Measurements from ENCODE around the gene TSLP. TPM values are rescaled to one million over a fixed set of nuclear protein-coding genes. Genes with fewer than 3 reads are reported as not detected.

TSLP gene
- 0.90 and 1.3 TPM in 2 replicates for total RNA-seq (2014; rRNA removed)
- polyA plus RNA-seq (2012): 0.36 TPM

DNA sequence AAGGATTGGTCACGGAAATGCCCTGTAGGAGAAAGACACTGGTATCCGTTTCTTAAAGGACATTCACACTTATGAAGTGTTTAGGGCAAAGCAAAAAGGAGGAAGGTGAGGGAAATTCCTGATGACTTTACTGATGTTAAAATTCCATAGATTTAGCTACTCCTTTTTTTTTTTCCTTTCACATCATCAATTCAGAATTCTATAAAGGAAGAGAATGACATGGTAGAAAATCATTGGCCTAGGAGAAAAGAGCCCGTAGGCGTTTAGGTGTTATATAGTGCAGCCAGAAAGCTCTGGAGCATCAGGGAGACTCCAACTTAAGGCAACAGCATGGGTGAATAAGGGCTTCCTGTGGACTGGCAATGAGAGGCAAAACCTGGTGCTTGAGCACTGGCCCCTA, at the start of gene TSLP:
Gene TSLP (plus strand): TSS at position 301 of the 400 bp plus-strand sequence. CDS start 178 bp downstream, outside the sequence.
- no peak for DNase-seq (ENCODE audit: low read depth)

DNA sequence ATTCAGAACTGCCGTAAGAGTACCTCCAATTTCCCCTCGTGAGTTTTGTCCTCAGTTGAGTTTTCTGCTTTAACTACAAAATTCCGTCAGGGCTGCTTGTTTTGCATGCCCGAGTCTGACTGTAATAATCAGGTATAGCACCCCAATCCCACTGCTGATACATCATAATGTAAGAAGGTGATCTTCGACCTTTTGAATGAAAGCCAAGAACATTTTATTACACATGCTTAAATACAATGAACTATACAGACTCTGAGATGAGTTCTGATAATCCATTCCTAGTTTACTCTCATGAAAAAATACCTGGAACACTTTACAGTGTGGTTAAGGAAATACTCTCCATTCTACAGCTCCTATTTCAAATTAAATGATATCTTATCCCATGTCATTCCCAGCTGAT, 49.2 kb upstream of the TSLP start:
- DNase-seq (ENCODE audit: low read depth): no peak

DNA sequence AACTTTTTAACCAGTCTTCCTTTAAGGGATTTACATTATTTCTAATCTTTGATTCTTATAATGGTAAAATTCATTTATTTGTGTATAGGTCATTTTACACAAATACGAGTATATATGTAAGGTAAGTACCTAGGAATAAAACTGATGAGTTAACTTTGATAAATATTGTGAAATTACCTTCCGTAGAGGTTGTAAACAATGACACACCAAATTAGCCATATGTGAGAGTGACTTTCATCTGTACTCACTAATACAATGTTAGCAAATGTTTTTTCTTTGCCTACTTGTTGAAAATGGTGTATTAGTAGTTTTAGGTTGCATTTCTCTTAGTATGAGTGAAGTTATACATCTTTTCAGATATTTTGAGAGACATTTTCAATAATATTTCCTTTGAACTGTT, 42.6 kb upstream of the TSLP start:
- no peak for DNase-seq (ENCODE audit: low read depth)

DNA sequence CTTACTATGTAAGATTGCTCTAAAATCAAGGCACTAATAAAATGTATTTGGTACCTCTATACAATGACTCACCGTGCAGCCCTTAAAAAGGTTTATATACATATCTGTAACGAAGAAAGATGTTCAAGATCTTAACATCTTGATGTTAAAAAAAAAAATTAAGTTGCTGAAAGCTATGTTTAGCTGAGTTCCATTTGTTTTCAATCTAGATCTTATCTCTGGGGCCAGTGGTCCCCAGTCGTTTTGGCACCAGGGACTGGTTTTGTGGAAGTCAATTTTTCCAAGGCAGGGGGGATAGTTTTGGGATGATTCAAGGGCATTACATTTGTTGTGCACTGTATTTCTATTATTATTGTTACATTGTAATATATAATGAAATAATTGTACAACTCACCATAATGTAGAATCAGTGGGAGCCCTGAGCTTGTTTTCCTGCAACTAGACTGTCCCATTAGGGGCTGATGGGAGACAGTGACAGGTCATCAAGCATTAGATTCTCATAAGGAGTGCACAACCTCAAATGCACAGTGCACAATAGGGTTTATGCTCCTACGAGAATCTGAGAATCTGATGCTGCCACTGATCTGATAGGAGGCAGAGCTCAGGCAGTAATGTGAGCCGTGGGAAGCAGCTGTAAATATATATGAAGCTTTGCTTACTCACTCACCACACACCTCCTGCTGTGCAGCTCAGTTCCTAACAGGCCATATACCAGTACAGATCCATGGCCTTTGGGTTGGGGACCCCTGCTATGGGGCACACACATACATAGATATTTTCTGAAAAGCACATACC, 27.6 kb upstream of the TSLP start:
- peak; percentile 89 for DNase-seq (ENCODE audit: low read depth)

DNA sequence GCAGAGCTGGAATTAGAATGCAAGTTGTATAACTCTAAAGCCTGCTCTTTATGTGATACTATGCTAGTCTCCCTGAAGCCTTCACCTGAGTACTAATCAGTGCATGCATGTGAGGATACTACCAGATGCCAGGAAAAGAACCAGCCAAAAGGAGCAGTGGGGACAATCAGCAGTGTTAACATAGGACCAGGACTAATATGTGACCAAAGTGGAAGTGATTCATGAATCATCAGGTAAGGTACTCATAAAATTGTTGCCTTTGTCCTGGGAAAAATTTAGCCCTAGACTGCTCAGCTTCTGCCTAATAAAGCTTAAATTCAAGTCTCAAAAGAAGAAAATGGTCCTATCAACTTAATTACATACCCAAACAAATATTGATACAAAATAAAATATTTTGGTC, 13.4 kb upstream of the TSLP start:
- DNase-seq (ENCODE audit: low read depth): no peak

DNA sequence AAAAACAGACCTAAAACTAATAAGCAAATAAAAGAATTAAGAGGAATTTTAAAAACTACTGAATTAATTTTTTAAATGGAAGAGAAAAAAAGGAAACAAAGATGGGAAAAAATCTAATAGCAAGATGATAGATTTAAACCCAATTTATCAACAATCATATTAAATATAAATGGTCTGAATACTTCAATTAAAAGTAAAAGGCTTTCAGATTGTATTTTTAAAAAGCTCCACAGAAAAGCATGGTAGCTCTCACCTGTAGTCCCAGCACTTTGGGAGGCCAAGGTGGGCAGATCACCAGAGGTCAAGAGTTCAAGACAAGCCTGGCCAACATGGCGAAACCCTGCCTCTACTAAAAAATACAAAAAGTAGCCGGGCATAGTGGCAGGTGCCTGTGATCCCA, 11.3 kb upstream of the TSLP start:
- DNase-seq (ENCODE audit: low read depth): no peak

DNA sequence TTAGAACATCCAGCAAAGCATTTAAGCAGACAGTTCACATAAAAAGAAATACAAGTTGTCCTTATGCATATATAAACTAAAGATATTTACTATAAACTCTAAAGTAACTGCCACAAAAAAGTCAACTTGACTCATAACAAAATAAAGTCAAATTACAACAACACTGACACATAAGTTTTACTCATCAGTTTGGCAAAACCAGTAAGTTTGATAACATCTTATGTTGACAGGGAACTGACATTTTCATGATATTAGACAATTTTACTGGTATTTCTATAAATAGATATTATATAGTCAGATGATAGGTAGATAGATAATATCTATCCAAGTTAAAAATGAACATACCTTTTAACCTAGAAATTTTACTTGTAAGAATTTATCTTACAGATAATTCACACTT, 9.9 kb upstream of the TSLP start:
- no peak for DNase-seq (ENCODE audit: low read depth)

DNA sequence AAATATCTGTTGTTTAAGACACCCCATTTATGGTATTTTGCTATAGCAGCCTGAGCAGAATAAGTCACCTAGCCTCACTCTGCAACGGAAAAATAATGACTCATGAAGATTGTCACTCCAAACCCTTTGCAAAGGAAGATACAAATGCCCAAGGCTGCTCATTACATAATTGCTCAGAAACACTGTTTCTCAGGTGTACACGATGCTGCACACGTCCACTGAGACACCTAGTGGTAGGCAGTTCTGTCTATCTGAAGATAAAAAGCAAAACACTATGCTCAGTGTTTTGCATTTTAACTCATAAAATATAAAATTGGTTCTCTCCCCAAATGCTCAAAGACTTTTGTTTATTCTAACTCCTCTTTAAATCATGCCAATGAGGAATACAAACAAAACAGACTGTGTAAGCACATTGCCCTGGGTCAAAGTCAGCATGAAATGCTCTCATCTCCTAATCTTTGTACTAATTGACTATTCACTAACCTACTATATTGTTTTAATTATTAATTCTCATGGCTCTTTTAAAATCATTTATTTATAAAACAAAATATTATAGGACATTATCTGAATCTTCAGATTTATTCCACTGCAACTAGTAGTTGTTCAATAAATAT, 7.7 kb upstream of the TSLP start:
- no peak for DNase-seq (ENCODE audit: low read depth)

DNA sequence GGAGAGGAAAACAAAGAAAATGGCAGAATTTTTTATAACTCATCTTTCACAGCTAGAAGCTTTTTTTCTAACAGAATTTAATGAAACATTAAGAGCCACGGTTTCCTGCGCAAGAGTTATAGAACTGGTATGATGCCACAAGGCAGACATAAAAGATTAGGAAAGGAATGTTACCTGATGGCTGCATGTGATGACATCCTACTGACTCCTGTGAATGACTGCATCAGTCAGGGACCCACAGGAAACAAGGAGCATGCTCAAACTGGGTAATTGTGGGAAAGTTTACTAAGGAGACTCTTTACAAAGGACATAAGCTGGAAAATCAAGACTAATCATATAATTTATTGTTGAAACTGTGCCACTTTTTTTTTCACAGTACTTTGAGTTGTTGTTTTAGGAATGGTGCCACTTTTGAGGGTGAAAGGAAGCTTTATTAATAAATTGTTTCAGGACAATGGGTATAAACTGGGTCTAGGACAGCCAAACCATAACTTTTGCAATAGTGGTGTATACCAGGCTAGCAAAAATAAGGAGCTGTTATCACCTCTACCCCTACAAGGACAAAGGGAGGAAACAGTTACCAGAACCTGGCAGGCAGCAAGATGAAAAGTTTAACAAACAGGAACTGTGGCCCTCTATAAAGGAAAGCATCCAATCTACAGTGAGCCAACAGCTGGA, 5.1 kb upstream of the TSLP start:
- no peak for DNase-seq (ENCODE audit: low read depth)

DNA sequence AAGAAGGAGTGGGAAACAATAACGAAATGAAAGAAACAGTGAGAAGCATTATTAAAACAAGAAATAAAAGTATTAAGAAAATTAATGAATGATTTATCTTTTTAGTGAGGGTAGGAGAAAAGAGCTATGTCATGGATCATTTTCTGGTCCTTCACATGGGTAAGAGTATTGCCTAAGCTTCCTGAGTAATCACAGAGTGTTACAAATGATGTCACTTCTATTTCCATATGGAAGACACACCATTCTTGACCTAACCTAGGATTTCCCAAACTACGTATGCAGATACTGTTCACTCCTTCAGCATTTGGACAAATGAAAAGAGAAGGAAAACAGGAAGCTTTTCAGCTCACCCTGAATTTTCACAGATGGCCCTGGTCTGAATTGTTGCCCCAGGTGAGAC, 3.3 kb upstream of the TSLP start:
- DNase-seq (ENCODE audit: low read depth): no peak

DNA sequence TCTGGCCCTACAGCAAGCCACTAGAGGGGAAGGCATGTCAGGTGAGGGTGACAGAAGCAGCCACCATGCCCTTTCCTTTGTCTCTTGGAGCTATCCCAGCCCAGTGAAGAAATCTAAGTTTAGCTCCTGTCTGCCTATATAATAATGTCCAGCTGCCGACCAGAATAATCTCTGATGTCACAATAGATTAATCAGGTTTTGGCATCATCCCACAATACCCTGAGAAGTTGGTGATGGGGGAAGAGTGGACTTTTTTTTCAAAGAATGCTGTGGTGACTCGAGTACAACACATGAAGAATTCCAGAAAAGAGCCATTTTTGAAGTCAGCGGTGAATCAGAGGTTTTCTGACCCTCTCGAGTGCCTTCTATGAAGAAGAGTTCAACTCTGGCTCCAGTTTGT, 1.7 kb upstream of the TSLP start:
- DNase-seq (ENCODE audit: low read depth): peak; percentile 76

DNA sequence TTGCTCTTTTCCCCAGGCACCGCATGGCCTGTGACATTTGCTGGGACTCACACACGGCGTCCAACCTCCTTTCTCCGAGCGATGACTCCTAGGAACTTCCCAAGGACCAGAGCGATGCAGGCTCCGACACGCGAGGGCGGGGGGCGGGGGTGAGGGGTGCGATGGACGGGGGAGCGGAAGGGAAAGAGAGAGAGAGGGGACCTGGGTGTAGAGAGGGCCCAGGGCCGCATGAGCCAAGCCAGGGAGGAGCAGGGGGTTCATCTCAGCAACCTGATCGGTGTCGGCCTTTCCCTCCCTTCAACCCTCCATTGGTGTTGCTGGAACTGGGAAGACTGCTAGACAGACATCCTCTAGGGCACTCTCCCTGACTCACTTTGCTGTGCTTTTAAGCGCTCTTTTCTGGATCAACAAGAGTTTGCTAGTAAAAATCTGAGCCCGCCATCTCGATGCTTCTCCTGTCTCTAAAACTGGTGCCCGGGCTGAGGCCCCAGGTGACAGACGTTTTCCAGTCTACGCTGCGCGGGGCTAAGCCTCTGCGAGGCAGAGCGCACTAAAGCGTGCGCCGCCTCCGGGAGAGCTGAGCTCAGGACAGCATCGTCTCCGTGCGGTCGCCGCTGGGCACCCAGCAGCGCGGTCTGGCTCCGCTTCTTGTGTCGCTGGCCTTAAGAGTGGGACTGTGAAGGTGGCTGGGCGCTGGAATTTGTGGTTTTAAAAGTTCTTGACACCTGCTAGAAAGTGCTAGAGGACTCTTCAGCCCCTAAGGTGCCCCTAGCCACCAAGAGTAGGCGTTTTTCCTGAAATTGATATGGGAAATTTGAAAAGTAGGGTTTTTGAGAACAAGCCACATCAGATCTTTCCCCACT, 1.0 kb upstream of the TSLP start:
- no peak for DNase-seq (ENCODE audit: low read depth)

DNA sequence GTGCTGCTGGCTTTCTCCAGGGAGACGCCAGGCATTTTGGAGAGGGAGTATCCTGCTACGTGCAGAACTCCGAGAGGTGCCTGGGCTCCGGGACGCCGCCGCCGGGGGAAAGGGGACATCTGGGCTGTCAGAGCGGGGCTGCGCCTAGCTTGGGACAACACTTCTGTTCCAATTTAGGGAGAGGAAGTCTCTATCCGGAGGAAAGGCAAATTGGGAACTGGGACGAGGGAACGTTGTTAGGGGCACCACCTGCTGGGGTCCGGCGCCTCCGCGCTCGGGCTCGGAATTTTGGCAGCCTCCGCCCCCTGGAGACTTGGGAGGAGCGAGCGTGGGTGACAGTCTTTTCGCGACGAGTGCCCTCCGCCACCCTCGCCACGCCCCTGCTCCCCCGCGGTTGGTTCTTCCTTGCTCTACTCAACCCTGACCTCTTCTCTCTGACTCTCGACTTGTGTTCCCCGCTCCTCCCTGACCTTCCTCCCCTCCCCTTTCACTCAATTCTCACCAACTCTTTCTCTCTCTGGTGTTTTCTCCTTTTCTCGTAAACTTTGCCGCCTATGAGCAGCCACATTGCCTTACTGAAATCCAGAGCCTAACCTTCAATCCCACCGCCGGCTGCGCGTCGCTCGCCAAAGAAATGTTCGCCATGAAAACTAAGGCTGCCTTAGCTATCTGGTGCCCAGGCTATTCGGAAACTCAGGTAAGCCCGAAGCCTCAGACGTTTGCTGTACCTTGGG, 1.6 kb downstream of the TSLP start:
- peak; percentile 64 for DNase-seq (ENCODE audit: low read depth)

DNA sequence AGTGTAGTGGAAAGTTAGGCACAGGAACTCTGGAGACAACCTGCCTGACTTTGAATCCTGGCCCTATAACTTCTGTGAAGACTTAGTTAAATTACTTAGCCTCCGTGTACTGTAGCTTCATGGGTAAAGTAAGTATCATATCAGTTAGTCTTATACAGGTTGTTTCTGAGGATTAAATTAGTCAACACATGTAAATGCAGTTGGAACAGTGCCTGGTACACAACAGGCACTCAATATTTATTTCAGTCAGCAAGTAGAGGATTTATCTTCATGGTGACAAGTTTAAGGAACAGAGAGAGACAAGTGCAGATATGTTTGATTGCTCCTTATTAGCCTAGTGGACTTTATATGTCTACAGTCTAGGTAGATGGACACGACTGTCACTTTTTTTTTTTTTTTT, 2.7 kb downstream of the TSLP start:
- no peak for DNase-seq (ENCODE audit: low read depth)

DNA sequence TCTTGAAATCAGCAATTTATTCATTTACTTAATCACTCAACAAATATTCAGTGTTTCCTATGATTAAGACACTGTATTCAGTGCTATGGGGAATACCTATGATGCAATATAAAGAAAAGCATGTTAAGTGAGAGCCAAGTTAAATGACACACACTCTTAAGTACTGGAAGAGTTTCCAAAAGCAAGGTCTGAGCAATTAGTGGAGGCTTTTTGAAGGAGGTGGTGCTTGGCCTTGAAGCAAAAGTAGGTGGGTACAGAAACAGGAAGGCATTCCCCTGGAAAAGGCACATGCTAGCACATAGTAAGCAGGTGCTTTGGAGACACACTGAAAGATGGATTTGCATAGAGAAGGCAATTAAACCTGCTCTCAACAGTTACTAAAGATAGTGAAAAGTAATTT, 4.0 kb downstream of the TSLP start:
- DNase-seq (ENCODE audit: low read depth): peak; percentile 74

DNA sequence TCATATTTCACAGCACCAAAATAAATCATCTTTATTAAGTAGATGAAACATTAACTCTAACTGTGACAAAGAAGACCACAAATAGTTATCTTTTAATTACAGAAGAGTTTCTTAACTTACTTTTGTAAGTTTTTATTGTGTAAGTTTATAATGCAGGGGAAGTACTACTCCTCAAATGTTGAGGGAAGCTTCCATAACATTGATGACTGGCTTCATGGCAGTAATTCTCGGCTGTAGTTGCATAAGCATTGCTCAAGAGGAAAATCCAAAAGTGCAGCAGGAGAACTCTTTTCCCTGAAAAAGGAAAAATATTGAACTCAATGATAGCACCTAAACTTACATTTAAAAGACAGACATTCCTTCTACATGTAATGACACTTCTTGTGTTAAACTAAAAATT, 4.6 kb downstream of the TSLP start:
- DNase-seq (ENCODE audit: low read depth): no peak

DNA sequence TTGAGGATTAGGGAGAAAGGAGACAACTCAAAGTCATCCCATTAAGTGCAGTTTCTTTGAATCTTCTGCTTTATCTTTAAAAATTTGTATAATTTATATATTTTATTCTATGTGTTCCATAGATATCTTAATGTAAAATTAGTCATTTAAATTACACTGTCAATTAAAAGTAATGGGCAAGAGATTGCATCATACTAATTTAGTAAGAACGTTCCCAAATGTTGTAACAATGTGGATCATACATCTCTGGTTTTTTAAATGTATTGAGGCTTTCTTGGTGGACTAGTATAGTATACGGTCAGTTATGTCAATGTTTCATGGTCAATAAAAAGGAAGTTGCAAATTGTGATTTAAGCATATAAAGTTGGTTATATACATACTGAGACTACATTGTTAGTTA, 6.2 kb downstream of the TSLP start:
- no peak for DNase-seq (ENCODE audit: low read depth)

DNA sequence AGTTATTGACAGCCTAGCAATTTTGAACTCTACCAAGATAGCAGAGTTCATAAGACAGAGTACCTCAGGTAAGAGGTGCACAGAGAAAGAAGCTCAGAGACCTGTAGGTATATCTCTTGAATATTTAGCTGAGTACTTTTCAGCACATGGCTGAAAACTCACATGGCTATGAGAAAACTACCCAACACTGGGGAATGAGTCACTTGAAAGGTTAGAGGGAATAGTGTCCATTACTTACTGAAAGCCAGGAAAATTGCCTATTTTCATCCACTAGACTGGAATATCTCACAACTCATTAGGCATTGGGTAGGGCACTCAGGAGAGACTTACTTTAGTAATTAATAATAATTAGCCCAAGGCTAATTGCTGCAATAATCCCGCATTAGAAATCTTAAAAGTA, 8.3 kb downstream of the TSLP start:
- DNase-seq (ENCODE audit: low read depth): peak; percentile 37

DNA sequence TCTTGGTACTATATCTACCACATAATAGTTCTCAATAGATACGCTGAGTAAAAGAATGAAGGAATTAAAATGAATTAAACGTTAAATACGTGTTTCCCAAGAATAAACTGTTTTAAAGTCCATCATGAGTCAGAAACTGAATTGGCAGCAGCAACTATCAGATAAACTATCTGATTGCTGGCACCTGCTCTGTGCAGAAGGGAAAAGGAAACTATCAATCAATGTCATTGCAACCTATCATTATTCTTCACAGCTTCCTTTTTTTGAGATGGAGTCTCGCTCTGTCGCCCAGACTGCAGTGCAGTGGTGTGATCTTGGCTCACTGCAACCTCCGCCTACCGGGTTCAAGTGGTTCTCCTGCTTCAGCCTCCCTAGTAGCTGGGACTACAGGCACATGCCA, 11.8 kb downstream of the TSLP start:
- DNase-seq (ENCODE audit: low read depth): no peak

DNA sequence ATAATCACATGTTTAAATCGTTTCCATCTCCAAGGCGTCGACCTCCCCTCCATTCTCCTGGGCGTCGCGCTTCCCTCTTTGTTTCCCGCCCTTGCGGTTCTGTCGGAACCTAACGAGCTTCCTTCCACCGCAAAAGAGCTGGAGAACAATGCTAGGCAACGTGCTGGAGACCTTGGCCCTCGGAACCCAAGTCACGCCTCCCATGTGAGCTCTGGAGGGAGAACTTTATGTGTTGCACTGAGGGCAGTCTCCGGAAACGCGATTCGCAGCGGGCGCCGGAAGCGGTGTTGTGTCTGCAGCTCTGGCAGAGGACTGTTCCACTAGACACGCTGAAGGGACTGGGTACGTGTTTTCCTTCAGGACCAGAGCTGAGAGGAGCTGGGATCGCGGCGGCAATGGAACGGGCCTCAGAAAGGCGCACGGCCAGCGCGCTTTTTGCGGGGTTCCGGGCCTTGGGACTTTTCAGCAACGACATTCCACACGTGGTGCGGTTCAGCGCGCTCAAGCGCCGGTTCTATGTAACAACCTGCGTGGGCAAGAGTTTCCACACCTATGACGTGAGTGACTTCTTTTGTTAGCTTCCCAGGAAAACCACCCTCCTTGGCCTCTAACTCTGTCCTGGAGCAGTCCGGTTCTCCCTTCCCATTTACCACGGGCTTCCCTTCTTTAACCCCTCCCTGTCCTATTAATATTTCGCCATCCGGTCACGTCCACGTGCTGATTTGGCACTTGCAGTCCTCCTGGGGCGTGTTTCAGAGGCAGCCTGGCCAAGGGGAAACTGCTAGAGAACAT, 20.7 kb downstream of the TSLP start, which contains the start of gene WDR36:
Gene WDR36 (plus strand): TSS at position 287 of the 792 bp plus-strand sequence. CDS start 109 bp downstream, at position 396.
- DNase-seq (ENCODE audit: low read depth): peak; percentile 94

Data from LHCN-M2 (cell line).